ENCODE data around the gene NDUFV2. TPM values are rescaled to one million over a fixed set of nuclear protein-coding genes. Genes with fewer than 3 reads are reported as not detected.

Gene NDUFV2
- total and polyA plus RNA-seq, 2 of the 13 experiments (the other 11 are each of a cell fraction or from before 2014, with no cell fraction given) = 216 to 299 TPM

- in situ Hi-C loops (cut with HindIII; ENCODE audit: extremely low pct_ligation_motif_present, low pct_unique_long_range_greater_than_20kb) = no loop called here
- no peak overlapping the region for H3K27ac ChIP-seq (ENCODE audit: extremely low read length, insufficient read depth, low read length)
- ATAC-seq = no peak
- ChIA-PET POLR2A (interaction anchor here (1.7 to 1.9 kb wide), 2 partner anchors 8 to 10 kb away, joined by 5 to 6 read pairs; partner anchors contain the start of gene ANKRD12), CTCF (ENCODE audit: low intra/inter-chr PET ratio, low total read pairs) (no interaction called here)
- no peaks in the 10 kb centered on the region; the same call in 1 of the 2 replicates for H4K20me1 ChIP-seq (ENCODE audit: insufficient read depth, low read length)
- DNase-seq (ENCODE audit: low spot score) = no peak
- H3K4me2 ChIP-seq (ENCODE audit: low read depth, low read length) = no peak overlapping the region
- no peak overlapping the region for H3K9ac ChIP-seq (ENCODE audit: insufficient read depth, low read depth, low read length)
- no peak overlapping the region for H2AFZ ChIP-seq (ENCODE audit: low read length)
- 94% methylated on average over 3 of the region's 3 CpGs for WGBS (ENCODE audit: low lambda C conversion rate)
- no peak overlapping the region for H3K4me3 ChIP-seq (replicated peaks in 1 of 3; ENCODE audit: insufficient read depth in 1 of 3, low read depth in 2 of 3, low read length in 3 of 3)
- no peaks in the 10 kb centered on the region for H3K27me3 ChIP-seq (ENCODE audit: control insufficient read depth in 1 of 2, insufficient read depth in 2 of 2, low read length in 2 of 2)
- FAIRE-seq = no peak
- no peaks in the 10 kb centered on the region for H3K9me3 ChIP-seq (ENCODE audit: low read length)
- TF ChIP-seq ZNF883 (CRISPR knock-in tag; IDR thresholded peaks at IDR 0.05; ENCODE audit: not compliant biosample characterization) (no peak), ZNF430 (CRISPR knock-in tag; IDR thresholded peaks at IDR 0.05) (no peak), AFF4 (CRISPR knock-in tag; IDR thresholded peaks at IDR 0.05) (no peak), SMARCC2 (IDR thresholded peaks at IDR 0.05) (no peak), JUNB (CRISPR knock-in tag; IDR thresholded peaks at IDR 0.05; ENCODE audit: borderline replicate concordance) (no peak), ZNF570 (CRISPR knock-in tag; IDR thresholded peaks at IDR 0.05; ENCODE audit: borderline replicate concordance) (no peak), ZFP36L2 (CRISPR knock-in tag; IDR thresholded peaks at IDR 0.05) (no peak), ZNF224 (CRISPR knock-in tag; IDR thresholded peaks at IDR 0.05) (no peak), ZNF772 (CRISPR knock-in tag; IDR thresholded peaks at IDR 0.05) (no peak)
- H3K4me1 ChIP-seq (ENCODE audit: insufficient read depth, low read length) = no peaks in the 10 kb centered on the region
- H3K36me3 ChIP-seq (replicated peaks in 1 of 2; ENCODE audit: control insufficient read depth in 1 of 2, insufficient read depth in 2 of 2, low read length in 2 of 2) = peaks cover 11 to 74% of the 10 kb centered on the region in 2 experiments
- intact Hi-C loops (cut with micrococcal nuclease; ENCODE audit: unreplicated experiment) = no loop called here
- no TSS peak for BruUV-seq (replicated peaks)
- peaks cover 28% of the 10 kb centered on the region for H3K79me2 ChIP-seq (ENCODE audit: insufficient read depth, low read length)
These were observed 23.8 kb downstream of the NDUFV2 start for GRCh38 chr18:9126337-9126736.
